ENCODE results near the gene PGLYRP3. TPM values are rescaled to one million over a fixed set of nuclear protein-coding genes. Genes with fewer than 3 reads are reported as not detected.

Gene PGLYRP3
- total RNA-seq = not detected
- long read RNA-seq = 0 reads

- intact Hi-C loops (cut with DNase I) = no loop called here
- H3K4me1 ChIP-seq = no peaks in the 10 kb centered on the region
- H3K4me3 ChIP-seq = no peak within 1 kb of the TSS
- ATAC-seq = peak; percentile 36
- peaks cover 5% of the 10 kb centered on the region for H3K27me3 ChIP-seq
- DNase-seq = no peak
- no peak within 1 kb of the TSS for H3K27ac ChIP-seq
- no peak for TF ChIP-seq CTCF (IDR thresholded peaks at IDR 0.05)
- no peaks in the 10 kb centered on the region for H3K9me3 ChIP-seq
- H3K36me3 ChIP-seq = no peaks in the 10 kb centered on the region
Observed at GRCh38 chr1:153312570-153313186, at the start of gene PGLYRP3. Gene PGLYRP3 (minus strand): TSS chr1:153312952. CDS start chr1:153310665, 2,287 bp downstream.

- H3K36me3 ChIP-seq = no peaks in the 10 kb centered on the region
- H3K27me3 ChIP-seq = no peaks in the 10 kb centered on the region
- peaks cover 10% of the 10 kb centered on the region for H3K4me1 ChIP-seq
- DNase-seq = no peak
- H3K9me3 ChIP-seq = no peaks in the 10 kb centered on the region
- ATAC-seq = no peak
- intact Hi-C loops (cut with DNase I) = no loop called here
- no peak for TF ChIP-seq CTCF (IDR thresholded peaks at IDR 0.05)
- H3K4me3 ChIP-seq = no peak overlapping the region
- no peak overlapping the region for H3K27ac ChIP-seq
Observed at GRCh38 chr1:153362187-153362775, 49.5 kb upstream of the PGLYRP3 start.

DNA sequence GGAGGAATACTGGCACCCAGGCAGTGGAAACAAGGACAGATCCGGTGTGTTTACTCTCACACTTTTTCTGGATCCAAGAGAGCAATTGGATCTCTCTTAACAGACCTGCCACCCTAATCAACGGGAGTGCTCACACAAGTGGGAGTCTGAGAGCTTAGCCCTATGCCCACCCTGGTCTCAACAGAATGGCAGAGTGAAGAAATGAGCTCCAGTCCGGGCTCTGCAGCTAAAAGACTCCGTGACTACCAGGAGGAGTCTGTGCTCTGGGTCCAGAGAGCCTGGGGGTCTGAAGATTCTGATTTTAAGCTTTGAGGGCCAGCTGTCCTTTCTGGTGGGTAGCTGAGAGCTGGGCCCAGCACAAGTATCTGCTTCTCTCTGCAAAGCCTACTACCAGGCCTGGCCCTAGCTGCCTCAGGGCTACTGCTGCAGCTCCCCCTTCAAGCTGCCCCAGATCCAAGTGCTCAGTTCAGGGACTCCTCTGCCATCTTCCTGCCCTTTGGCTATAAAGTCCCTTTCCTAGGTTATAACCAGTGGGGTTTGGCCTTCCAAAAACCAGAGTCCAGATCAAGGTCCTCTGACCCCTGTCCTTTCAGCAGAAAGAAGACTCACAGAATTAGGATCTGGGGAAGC lies 48.8 kb upstream of the PGLYRP3 start:
- Histone ChIP-seq H3K9me3 (no peaks in the 10 kb centered on the region), H3K27ac (no peak overlapping the region), H3K36me3 (no peaks in the 10 kb centered on the region), H3K4me3 (no peak overlapping the region), H3K4me1 (peaks cover 17% of the 10 kb centered on the region), H3K27me3 (no peaks in the 10 kb centered on the region)
- intact Hi-C loops (cut with DNase I) = no loop called here
- no peak for TF ChIP-seq CTCF (IDR thresholded peaks at IDR 0.05)
- no peak for ATAC-seq
- DNase-seq = no peak

GRCh38 chr1:153360592-153361479 lies 48.1 kb upstream of the PGLYRP3 start:
- Histone ChIP-seq H3K27ac (no peak overlapping the region), H3K36me3 (no peaks in the 10 kb centered on the region), H3K4me1 (peaks cover 17% of the 10 kb centered on the region), H3K9me3 (no peaks in the 10 kb centered on the region), H3K4me3 (no peak overlapping the region), H3K27me3 (no peaks in the 10 kb centered on the region)
- no peak for ATAC-seq
- intact Hi-C loops (cut with DNase I) = no loop called here
- TF ChIP-seq CTCF (IDR thresholded peaks at IDR 0.05) = no peak
- DNase-seq = no peak

- no peaks in the 10 kb centered on the region for H3K9me3 ChIP-seq
- H3K4me3 ChIP-seq = no peak overlapping the region
- intact Hi-C loops (cut with DNase I) = no loop called here
- H3K27ac ChIP-seq = no peak overlapping the region
- no peak for ATAC-seq
- H3K27me3 ChIP-seq = no peaks in the 10 kb centered on the region
- no peaks in the 10 kb centered on the region for H3K36me3 ChIP-seq
- H3K4me1 ChIP-seq = peaks cover 17% of the 10 kb centered on the region
- TF ChIP-seq CTCF (IDR thresholded peaks at IDR 0.05) = no peak
- DNase-seq = no peak
Observed at GRCh38 chr1:153360190-153360589, 47.4 kb upstream of the PGLYRP3 start.
